SK-N-SH (cell line): Measurements from ENCODE around the gene DGKI.

Source experiments
- CHD2 ChIP-seq: fragments of 150-350 bp; IDR thresholded peaks from 2 replicates; pipeline ENCODE4 v1.6.1; 2018; ENCODE audit warnings: low read length; ENCODE audit not compliant: partially characterized antibody
- EP300 ChIP-seq, 2 experiments: IDR thresholded peaks; 2 replicates each; pipeline versions ENCODE4 v1.4.0 to v1.6.1; 2012; ENCODE audit warnings: borderline replicate concordance in 1 of 2, low read depth in 1 of 2, low read length in 1 of 2
- RAD21 ChIP-seq: IDR thresholded peaks from 2 replicates; pipeline ENCODE4 v1.6.1; 2012; ENCODE audit warnings: mild to moderate bottlenecking, low read length
- TF ChIP-seq, protein P1 (sequence below): fragments of 200-600 bp; sonication (generic); IDR thresholded peaks from 2 replicates; pipeline ENCODE4 v1.6.1; 2017; ENCODE audit warnings: antibody characterized with exemption, mild to moderate bottlenecking, moderate library complexity

DNA sequence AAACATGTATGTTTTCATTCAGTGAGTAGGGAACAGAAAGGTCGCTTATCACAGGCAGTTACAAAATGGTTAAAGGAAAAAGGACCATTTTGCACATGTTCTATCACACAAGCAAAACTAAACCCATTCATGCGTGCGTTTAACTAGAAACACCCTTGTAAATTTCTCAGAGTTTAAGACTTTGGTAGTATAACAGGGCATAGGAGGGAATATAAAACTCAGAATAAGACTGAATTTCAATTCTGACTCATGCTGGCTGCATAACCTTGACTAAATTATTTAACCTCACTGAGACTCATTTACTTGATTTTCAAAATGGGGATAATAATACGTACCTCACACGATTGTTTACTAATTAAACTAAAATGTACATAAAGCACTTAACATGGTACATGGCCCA, 259.4 kb downstream of the DGKI start:
- TF ChIP-seq CHD2 (no peak), RAD21 (no peak), EP300 (IDR thresholded peaks at IDR 0.05; ENCODE audit: borderline replicate concordance in 1 of 2, low read depth in 1 of 2, low read length in 1 of 2) (no peak)
- TF ChIP-seq, protein P1, sequence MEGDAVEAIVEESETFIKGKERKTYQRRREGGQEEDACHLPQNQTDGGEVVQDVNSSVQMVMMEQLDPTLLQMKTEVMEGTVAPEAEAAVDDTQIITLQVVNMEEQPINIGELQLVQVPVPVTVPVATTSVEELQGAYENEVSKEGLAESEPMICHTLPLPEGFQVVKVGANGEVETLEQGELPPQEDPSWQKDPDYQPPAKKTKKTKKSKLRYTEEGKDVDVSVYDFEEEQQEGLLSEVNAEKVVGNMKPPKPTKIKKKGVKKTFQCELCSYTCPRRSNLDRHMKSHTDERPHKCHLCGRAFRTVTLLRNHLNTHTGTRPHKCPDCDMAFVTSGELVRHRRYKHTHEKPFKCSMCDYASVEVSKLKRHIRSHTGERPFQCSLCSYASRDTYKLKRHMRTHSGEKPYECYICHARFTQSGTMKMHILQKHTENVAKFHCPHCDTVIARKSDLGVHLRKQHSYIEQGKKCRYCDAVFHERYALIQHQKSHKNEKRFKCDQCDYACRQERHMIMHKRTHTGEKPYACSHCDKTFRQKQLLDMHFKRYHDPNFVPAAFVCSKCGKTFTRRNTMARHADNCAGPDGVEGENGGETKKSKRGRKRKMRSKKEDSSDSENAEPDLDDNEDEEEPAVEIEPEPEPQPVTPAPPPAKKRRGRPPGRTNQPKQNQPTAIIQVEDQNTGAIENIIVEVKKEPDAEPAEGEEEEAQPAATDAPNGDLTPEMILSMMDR = no peak
